Measurements from ENCODE around the gene NFIB. TPM values are rescaled to one million over a fixed set of nuclear protein-coding genes. Genes with fewer than 3 reads are reported as not detected.

Gene NFIB
- total and polyA plus RNA-seq, 2 of the 13 experiments (the other 11 are each of a cell fraction or from before 2014, with no cell fraction given) = 0.98 to 4.6 TPM

GRCh38 chr9:14094491-14094890 is 219.4 kb downstream of the NFIB start (continued):
- TF ChIP-seq USF2 (IDR thresholded peaks at IDR 0.05; ENCODE audit: low read depth, low read length) (no peak), USF2 (CRISPR knock-in tag; IDR thresholded peaks at IDR 0.05; ENCODE audit: borderline replicate concordance) (no peak)

- Histone ChIP-seq H4K20me1 (ENCODE audit: insufficient read depth, low read length) (no peaks in the 10 kb centered on the region), H3K4me3 (replicated peaks in 1 of 3; ENCODE audit: insufficient read depth in 1 of 3, low read depth in 2 of 3, low read length in 3 of 3) (no peak overlapping the region), H2AFZ (ENCODE audit: low read length) (no peak overlapping the region), H3K9me3 (ENCODE audit: low read length) (no peaks in the 10 kb centered on the region), H3K79me2 (ENCODE audit: insufficient read depth, low read length) (no peaks in the 10 kb centered on the region), H3K9ac (ENCODE audit: insufficient read depth, low read depth, low read length) (no peak overlapping the region), H3K4me2 (ENCODE audit: low read depth, low read length) (no peak overlapping the region), H3K36me3 (replicated peaks in 1 of 2; ENCODE audit: control insufficient read depth in 1 of 2, insufficient read depth in 2 of 2, low read length in 2 of 2) (no peaks in the 10 kb centered on the region), H3K4me1 (ENCODE audit: insufficient read depth, low read length) (no peaks in the 10 kb centered on the region), H3K27me3 (ENCODE audit: control insufficient read depth in 1 of 2, insufficient read depth in 2 of 2, low read length in 2 of 2) (no peaks in the 10 kb centered on the region), H3K27ac (ENCODE audit: extremely low read length, insufficient read depth, low read length) (no peak overlapping the region)
- intact Hi-C loops (cut with micrococcal nuclease; ENCODE audit: unreplicated experiment) = no loop called here
- ATAC-seq (no peak), FAIRE-seq (no peak), DNase-seq (ENCODE audit: low spot score) (no peak)
- ChIA-PET CTCF (ENCODE audit: low intra/inter-chr PET ratio, low total read pairs) (no interaction called here), POLR2A (no interaction called here)
- TF ChIP-seq CEBPB (IDR thresholded peaks at IDR 0.05; ENCODE audit: borderline replicate concordance, low read depth, low read length) (0 out of 2 replicates have a peak, but pooled peaks have one; percentile 23), ZFP36 (IDR thresholded peaks at IDR 0.05; ENCODE audit: borderline replicate concordance, low read depth, low read length, partially characterized antibody) (no peak)
- no TSS peak for BruUV-seq (replicated peaks)
- 56% methylated on average over 1 of the region's 1 CpG for WGBS (ENCODE audit: low lambda C conversion rate)
- in situ Hi-C loops (cut with HindIII; ENCODE audit: extremely low pct_ligation_motif_present, low pct_unique_long_range_greater_than_20kb) = no loop called here
Measured at GRCh38 chr9:14092344-14092743, 221.6 kb downstream of the NFIB start.

Data from HepG2 (cell line).